ENCODE measurements around the gene KIAA0930. TPM values are rescaled to one million over a fixed set of nuclear protein-coding genes. Genes with fewer than 3 reads are reported as not detected.
"Not testable (repeated sequence)": the region's sequence is repeated elsewhere in the genome, so short reads cannot be mapped to it uniquely, and the experiment has no call there.

The KIAA0930 gene
- total RNA-seq, 1 donor from 2014 or later = 20.0 TPM

DNA sequence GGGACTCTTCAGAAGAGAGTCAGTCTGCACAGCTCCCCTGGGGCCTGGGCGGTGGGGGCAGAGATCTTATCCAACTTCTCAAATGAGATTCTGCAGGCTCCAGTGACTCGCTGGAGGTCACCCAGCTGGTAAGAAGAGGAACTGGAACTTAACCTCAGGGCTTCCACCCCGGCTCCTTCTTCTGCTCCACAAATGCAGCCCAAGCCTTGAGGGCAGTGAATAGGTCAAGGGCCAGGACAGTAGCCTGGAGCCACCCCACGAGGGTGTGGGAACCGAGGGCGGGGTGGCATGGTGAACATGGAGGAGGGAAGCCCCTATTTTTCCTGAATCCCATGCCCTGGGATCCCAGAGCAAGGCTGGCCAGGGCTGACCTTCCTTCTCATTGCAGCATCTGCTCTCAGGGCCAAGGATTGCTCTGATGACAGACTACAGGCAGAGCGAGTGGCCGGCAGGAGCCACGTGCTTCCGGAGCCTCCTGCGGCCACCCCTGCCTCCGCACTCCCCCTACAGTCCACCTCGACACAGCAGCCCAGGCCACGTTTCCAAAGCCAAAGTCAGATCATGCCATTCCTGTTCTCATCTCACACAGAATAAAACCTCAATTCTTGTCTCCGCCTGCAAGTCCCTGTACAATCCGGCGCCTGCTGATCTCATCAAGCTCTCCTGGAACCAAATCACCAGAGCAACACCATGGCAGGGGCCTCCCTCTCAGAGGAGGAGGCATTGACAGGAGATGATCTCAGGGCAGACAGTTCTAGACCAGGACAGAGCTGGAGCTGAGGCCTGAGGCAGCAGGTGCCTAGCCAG is 23.0 kb upstream of the KIAA0930 start:
- intact Hi-C loops (cut with micrococcal nuclease) = no loop called here

DNA sequence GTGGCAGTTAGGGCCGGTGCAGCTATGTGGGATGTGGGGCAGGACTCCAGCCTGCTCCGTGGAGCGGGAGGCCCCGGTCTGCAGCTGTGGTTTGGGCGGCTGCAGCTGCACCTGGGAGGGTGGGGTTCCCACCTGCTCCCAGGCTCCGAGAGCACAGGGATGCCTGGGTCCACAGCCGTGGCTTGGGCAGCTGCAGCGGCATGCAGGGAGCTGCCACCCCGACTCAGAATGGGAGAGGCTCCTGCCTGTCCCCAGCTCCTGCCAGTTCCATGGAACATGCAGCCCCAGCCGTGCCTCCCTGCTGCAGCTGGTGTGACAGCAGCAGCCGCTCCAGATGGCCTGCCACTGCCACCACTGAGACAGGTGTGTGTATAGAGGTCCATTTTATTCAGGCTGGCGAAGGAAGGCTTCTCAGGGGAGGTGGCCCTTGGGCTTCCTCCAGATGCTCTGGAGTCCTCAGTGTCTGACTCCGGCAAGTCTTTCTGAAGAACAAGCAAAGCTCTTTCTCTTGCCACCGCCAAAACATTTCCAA is 22.3 kb upstream of the KIAA0930 start:
- intact Hi-C loops (cut with micrococcal nuclease) = no loop called here

DNA sequence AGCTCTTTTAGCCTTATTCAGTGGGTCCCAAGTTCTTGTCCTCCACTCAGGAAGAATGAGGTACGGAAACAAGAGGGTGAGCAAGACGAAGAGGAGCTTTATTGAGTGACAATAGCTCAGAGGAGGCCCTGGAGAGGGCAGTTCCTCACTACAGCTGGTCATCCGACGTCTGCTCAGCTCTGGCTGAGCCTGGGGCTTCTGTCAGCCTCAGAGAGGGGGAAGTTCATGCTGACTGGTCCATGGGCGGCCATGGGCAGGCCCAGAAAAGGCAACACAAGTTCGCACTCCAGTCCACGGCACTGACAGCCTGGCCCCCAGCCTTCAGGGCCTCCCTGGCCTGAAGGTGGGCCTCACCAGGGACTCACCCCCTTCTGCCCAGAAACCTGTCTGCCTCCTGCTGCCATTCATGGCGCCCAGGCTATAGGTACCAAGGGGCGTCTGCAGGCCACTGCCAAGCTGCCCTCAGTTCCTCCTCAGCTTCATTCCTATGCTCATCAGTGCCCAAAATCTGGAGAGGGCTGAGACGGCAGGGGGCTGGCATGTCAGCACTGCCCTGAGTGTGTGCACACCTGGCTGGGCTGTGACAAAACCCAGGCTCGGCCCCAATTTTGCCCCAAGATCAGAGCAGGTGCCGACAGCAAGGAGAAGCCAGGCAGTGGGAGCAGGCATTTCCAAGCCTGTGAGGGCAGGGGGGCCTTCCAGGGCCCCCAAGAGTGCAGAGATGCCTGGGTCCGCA is 21.7 kb upstream of the KIAA0930 start:
- intact Hi-C loops (cut with micrococcal nuclease) = no loop called here

DNA sequence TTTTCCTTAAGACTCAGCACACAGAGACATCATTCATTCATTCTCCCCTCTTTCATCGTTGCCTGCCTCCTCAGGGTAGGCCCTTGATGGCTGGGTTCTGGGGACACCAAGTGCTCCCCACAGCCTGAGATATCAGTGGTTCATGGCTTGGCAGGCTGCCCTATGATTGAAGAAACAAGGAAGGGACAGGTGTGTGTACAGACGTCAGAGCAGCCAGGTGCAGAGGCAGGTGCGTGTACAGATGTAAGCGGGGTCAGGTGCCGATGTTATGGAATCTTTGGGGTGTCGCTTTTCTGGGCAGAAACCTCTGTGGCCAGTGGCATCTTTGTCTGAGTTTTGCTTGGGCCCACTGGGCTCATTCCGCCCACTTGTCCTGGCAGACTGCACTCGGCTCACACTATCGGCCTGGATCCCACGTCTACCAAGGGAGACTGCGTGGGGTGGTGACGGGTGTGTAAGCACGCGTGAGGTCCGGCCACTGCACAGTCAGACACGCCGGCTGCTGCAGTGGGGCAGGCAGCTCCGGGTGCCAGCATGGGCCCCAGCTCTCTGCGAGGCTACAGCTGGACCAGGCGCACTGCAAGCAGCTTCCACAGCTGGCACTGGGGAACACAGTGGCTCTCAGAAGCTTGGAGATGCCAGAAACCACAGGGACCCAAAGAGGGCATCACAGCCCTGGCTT is 20.9 kb upstream of the KIAA0930 start:
- intact Hi-C loops (cut with micrococcal nuclease) = no loop called here

DNA sequence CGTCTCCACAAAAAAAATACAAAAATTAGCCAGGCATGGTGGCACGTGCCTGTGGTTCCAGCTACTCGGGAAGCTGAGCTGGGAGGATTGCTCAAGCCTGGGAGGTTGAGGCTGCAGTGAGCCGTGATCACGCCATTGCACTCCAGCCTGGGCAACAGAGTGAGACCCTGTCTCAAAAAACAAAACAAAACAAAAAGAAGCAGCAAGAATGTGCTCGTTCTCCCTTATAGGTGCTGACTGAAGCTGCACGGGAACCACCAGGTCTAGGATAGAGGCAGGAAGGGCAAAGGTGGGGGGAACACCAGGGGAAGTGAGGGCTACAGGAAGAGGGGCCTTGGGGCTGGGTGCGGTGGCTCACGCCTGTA is 19.7 kb upstream of the KIAA0930 start:
- intact Hi-C loops (cut with micrococcal nuclease) = not testable (repeated sequence)

DNA sequence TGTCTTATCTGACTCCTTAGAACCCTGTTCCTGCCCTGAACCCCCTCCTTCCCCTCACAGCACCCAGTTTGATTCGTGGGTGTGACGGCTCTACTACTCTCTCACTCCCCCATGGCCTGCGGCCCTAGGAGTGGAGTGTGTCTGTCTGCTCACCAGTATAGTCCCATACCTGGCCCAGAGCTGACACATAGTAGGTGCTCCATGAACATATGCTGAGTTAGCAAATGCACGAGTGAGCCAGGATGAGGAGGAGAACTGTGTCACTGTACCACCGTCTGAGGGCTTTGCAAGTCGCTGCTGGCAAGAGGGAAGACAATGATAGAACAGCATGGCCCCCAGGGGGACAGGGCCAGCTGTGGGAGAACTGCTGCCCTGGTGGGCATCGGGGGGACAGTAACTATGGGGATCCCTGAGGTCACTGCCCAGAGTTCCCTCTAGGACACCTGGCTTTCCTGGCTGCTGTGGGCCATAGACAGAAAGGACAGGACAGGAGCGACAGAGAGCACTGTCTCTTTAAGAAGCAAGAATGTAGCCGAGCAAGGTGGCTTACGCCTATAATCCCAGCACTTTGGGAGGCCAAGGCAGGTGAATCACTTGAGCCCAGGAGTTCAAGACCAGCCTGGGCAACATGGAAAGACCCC is 19.2 kb upstream of the KIAA0930 start:
- intact Hi-C loops (cut with micrococcal nuclease) = no loop called here

DNA sequence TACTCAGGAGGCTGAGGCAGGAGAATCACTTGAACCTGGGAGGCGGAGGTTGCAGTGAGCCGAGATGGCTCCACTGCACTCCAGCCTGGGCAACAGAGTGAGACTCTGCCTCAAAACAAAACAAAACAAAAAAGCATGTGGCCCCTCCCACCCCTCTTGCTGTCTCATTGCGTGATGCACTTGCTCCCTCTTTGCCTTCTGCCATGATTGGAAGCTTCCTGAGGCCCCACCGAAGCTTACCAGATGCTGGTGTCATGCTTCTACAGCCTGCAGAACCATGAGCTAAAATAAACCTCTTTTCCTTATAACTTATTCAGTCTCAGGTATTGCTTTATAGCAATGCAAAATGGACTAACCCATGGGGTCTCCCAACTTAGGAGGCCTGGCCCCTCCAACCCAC is 17.2 kb upstream of the KIAA0930 start:
- intact Hi-C loops (cut with micrococcal nuclease) = not testable (repeated sequence)

DNA sequence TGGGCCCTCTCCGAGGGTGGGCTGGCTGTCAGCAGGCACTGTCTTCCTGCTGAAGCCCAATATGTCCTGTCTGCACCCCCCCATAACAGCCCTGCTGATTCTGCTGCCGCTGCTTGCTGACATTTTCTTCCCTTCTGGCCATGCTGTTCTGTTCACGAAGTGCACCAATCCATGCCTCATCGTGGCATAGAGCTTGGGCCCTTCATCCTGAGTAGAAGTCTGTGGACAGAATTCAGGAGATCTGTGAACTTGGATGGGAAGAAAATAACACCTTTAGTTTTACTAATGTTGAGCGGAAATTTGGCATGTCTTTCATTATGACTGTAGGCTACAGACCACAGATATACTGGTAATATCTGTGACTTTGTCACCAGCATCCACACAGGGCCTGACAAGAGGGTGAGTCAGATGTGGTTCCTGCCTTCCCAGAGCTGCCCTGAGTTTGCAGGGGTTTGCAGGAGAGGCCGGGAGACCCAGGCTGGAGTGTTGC is 14.1 kb upstream of the KIAA0930 start:
- intact Hi-C loops (cut with micrococcal nuclease) = no loop called here

DNA sequence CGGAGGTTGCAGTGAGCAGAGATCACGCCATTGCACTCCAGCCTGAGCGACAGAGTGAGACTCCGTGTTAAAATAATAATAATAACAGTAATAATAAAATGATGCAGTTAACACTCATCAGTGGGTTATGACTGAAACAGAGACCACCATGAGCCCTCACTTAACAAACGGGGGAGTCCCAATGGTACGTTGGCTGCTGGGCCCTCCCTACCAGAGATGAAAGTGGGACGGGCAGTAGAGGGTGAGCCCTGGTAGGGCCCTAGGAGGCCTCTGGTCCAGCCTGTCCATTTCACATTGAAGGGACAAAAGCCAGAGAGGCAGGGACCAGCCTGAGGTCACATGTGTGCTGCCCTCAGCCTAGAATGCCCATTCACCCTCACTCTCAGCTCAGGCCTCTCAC is 13.7 kb upstream of the KIAA0930 start:
- intact Hi-C loops (cut with micrococcal nuclease) = no loop called here

DNA sequence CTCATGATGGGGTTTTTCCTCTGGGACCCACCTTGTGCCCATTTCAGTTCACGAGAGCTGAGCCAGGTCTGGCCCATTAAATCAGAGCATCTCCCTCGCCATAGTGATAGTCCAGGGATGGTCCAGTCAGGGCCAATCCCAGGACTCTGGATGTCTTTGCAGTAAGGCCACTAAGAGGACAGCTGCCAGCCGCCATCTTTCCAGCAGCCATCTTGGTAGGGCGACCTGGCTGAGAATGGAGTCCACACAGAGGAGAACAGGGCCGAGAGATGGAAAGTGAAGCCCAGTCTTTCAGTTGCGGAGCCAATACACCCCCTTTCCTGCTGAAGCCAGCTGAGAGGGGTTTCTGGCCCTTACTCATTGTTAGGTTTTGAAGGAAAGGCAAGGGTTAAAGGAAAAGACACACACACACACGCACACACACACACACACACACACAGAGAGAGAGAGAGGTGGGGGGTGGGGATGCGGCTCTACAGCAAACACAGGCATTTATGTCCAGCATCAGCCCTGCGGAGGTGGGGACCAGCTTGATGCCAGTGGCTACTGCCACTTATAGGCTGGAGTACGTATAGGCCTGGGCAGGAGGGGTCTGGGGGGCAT is 12.4 kb upstream of the KIAA0930 start:
- intact Hi-C loops (cut with micrococcal nuclease) = no loop called here

DNA sequence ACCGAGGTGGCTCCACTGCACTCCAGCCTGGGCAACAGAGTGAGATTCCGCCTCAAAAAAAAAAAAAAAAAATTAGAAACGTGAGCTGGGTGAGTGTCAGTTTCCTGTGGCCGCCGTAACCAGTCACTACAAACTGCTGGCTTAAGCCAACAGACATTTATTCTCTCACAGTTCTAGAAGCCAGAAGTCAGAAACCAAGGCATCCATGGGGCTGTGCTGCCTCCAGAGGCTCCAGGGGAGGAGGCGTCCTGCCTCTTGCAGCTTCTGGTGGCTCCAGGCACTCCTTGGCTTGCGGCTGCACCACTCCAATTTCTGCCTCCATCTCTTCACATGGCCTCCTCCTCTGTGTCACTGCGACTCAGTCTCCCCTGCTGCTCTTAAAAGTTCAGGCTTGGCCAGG is 11.1 kb upstream of the KIAA0930 start:
- intact Hi-C loops (cut with micrococcal nuclease) = no loop called here

DNA sequence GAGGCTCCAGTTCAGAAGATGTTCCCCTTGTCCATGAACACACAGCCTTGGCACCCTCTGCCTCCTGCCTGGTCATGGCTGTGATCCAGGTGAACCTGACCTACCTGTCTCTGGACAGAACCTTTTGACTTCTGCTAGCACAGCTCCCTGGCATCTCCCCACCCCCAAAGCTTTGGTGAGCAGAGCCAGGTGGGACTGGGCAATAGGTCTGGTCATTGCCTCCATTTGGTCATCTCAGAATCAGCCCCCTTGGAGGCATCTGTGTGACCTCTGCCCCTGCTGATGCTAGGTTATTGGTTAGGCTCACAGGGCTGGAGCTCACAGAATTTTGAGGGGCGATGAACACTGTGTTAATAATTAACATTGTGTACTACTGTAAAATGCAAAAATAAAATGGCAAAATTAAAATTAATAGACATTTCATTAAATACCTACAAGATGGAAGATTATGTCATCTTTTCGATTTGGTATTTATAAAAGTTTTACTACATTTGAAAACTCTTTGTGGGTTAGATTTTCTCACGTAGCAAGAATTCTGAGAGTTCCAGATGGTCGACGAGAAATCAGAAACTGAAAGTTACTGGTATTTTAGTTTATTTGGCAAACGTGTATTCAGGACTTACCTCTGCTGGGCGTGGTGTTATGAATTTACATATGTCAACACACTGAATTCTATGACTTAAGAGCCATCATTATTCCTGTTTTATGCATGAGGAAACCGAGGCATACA is 8.3 kb upstream of the KIAA0930 start:
- intact Hi-C loops (cut with micrococcal nuclease) = loop anchor here (10.0 kb wide), 1 partner anchor 426 kb away; the partner anchor contains the start of gene ATXN10

DNA sequence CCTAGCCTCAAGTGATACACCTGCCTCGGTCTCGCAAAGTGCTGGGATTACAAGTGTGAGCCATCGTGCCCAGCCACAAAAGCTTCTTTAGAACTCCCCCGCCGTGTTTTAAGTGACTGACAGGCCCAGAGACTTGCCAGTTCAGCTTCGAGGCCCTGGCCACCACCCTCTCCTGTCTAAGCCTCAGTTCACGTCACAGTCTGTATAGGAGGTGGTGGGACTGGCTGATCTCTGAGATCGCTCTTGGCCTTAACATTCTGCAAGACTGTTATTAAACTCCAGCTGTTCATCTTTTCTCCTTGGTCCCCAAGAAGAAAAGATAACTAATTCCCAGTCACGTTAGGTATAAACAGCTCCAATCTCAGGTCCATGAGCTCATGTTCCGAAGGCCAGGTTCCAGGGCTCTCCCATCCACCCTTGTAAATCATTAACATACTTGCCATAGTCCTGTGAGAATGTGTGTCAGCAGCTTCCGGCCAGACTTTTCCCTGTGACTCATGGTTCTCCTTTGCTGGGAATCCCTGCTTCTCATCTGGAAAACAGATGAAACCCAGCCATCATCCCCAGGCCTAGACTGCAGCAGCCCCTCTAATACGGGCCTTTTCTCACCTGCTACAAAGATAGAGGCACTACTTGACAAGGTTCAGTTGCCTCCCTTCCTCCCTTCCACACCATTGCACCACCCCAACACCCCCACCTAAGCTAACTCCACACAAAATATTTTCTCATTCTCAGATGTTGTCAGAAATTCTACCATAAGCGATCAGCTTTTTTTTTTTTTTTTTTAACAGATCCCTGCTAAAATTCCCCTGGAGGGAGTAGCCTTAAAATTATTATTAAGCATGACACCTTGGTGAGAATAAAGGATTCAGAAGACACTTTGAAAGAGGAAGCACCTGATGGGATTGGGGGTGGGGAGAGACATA is 5.6 kb upstream of the KIAA0930 start:
- intact Hi-C loops (cut with micrococcal nuclease) = loop anchor here (10.0 kb wide), 1 partner anchor 428 kb away; the partner anchor contains the start of gene ATXN10

DNA sequence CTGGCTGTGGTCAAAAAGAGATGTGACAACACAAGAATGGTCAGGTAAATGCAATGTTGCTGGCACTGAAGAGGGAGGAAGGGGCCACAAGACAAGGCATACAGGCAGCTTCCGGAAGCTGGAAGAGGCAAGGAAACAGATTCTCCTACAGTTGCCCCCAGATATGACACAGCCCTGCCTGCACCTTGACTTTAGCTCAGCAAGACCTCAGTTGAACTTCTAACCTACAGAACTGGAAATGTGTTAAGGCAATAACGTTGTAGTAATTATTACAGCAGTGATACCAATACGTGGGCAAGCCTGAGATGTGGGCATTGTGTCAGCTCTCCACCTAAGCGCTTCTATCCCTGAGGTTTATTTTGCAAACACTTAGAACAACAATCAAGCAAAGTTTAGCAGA is 4.2 kb upstream of the KIAA0930 start:
- intact Hi-C loops (cut with micrococcal nuclease) = loop anchor here (5.0 to 10.0 kb wide), 2 partner anchors 430 to 792 kb away; partner anchors contain the start of gene ATXN10

DNA sequence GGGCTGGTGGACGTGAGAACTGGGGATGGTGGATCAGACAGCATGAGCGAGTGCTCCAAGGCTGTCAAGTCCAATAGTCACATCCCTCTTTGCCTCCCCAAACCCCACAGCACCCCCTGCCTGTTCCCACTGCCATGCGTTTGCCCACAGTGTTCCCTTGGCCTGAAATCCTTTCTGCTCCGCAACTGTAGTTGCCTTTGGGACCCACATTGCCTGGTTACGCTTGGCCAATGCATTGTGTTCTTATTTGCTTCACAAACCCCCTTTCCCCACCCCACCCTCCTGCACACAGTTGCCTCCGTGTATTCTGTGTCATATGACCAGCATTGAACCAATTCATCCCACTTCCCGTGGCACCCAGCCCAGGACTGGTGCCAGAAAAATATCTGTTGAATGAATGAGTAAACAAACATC is 2.1 kb upstream of the KIAA0930 start:
- intact Hi-C loops (cut with micrococcal nuclease) = loop anchor here (5.0 to 10.0 kb wide), 2 partner anchors 432 to 795 kb away; partner anchors contain the start of gene ATXN10

DNA sequence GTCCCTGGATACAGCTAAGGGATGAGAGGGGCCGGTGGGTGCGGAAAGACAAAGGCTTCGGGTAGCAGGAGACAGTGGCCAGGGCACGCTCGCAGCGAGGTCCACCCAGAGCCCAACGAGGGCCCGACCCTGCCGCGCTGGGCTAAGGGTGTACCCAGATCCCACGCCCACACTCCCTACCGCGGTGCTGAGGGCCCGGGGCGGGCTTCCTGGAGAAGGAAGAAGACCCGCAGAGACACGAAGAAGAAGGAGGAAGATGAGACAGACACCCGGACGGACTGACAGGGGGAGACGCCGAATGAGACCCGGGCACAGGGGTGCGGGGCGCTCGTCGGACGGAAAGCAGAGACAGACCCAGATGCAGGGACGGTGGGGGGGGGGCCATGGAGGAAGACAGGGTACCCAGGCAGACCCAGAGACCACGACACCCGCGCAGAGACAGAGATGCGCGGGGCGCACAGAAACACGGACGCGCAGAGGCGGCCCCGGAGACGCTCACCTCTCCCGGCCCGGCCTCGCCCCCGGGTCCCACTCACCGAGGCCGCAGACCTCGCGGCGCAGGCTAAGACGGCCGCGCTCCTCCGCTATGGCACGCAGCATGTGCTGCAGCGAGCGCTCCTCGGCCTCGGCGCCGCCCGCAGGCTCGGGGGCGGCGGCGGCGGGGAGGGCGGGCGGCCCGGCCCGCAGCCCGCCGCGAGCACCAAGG is 437 bp downstream of the KIAA0930 start:
- intact Hi-C loops (cut with micrococcal nuclease) = loop anchor here (1.0 to 10.0 kb wide), 5 partner anchors 77 to 797 kb away; partner anchors contain the start of genes ATXN10 and NUP50

DNA sequence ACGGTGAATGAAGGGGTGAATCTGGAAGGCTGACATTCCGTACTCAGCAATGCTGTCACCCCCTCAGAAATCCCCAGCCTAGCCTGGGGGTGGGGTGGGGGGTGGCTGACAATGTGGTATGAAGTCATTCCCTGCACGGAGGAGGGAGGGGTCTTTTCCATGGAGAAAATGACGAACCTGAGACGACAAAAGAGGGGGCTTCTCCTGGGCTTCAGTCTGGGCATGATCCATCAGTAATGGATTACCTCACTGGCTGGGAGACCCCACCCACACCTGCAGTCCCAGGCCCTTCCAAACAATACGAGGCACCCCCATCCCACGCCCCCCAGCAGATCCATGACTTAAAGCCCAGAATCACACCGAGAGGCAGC is 1.0 kb downstream of the KIAA0930 start:
- intact Hi-C loops (cut with micrococcal nuclease) = loop anchor here (1.0 to 10.0 kb wide), 5 partner anchors 76 to 798 kb away; partner anchors contain the start of genes ATXN10 and NUP50

Data from T-helper 1 cell treated with Interleukin-12 subunit alpha and Interleukin-12 subunit beta and Interleukin-4 antibody, amounts not matched to agents 30 ng/mL and 1 ng/mL, for 36 hours (primary cell).